ENCODE measurements around the gene APC. TPM values are rescaled to one million over a fixed set of nuclear protein-coding genes. Genes with fewer than 3 reads are reported as not detected.
A peak's percentile ranks its signal among the peaks of the same experiment; 100 is the strongest.
"Not testable (repeated sequence)": the region's sequence is repeated elsewhere in the genome, so short reads cannot be mapped to it uniquely, and the experiment has no call there.

APC gene
- total and polyA plus RNA-seq, 5 experiments from 2014 or later, result 16.6 to 47.9 (median 23.7) TPM

DNA sequence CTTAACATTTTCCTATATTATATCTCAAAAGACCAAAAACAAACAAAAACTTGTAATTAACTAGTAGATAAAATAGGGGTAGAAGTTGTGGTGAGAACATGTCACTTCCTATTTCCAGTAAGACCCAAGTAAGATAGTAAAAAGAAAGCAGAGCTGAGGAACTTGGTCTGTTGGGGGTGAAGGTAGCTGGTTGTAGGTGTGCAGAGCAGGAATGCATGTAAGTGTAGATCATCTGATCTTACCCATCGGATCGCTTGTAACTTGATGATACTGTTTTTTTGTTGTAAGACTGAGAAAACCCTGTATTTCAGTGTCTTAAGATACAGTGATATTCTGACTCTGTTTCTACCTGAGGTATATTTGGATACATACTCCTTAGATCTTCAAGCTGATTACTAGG, 129.1 kb downstream of the APC start:
- peaks cover 18 to 55% (median 43%) of the 10 kb centered on the region in 4 donors for H3K4me1 Mint-ChIP-seq
- peaks cover 5 to 80% (median 6%) of the 10 kb centered on the region in 3 donors for H3K36me3 Mint-ChIP-seq
- H3K27me3 Mint-ChIP-seq, result no peaks in the 10 kb centered on the region
- peak overlapping the region in 2 of 10 donors; percentile 34 to 45 for H3K27ac Mint-ChIP-seq
- no peak overlapping the region for H3K4me3 Mint-ChIP-seq
- POLR2A ChIA-PET, result no interaction called here
- H3K9me3 Mint-ChIP-seq, result no peaks in the 10 kb centered on the region
- DNase-seq, result no peak
- ATAC-seq, result no peak

- H3K9me3 Mint-ChIP-seq, result no peaks in the 10 kb centered on the region
- peaks cover 5 to 79% (median 6%) of the 10 kb centered on the region in 3 donors for H3K36me3 Mint-ChIP-seq
- peaks cover 17 to 49% (median 39%) of the 10 kb centered on the region in 4 donors for H3K4me1 Mint-ChIP-seq
- no peak overlapping the region for H3K4me3 Mint-ChIP-seq
- no peak for ATAC-seq
- H3K27ac Mint-ChIP-seq, result peak overlapping the region in 4 of 10 donors; percentile 11 to 46 (median 40)
- H3K27me3 Mint-ChIP-seq, result no peaks in the 10 kb centered on the region
- no peak for DNase-seq
- POLR2A ChIA-PET, result no interaction called here
Measured at GRCh38 chr5:112867411-112867810, 129.7 kb downstream of the APC start.

DNA sequence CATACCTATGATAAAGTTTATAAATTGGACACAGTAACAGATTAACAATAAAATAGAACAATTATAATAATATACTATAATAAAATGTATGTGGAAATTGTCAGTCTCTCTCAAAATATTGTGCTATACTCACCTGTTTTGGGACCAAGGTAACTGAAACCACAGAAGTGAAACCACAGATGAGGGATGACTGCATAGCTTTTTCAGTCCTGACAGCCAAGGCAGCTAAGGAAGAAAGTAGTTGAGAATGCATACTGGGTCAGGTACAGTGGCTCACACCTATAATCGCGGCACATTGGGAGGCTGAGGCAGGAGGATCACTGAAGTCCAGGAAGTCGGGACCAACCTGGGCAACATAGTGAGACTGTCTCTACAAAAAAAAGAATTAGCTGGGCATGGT, 132.3 kb downstream of the APC start:
- H3K4me1 Mint-ChIP-seq, result peaks cover 10 to 46% (median 26%) of the 10 kb centered on the region in 4 donors

DNA sequence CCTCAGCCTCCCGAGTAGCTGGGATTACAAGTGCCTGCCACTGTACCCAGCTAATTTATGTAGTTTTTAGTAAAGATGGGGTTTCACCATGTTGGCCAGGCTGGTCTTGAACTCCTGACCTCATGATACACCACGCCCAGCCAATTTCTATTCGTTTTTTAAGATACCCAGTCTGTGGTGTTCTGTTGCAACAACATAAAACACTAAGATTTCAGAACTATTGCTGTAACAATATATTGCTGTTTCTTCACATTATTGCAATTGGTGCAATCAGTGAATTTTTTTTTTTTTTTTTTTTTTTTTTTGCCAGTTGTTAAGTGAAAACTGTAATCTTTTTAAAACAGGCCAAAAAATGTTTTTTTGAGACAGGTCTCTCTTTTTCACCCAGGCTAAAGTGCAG, 133.3 kb downstream of the APC start:
- POLR2A ChIA-PET, result no interaction called here
- H3K9me3 Mint-ChIP-seq, result no peaks in the 10 kb centered on the region
- ATAC-seq, result no peak
- no peak for DNase-seq
- peaks cover 10 to 46% (median 26%) of the 10 kb centered on the region in 4 donors for H3K4me1 Mint-ChIP-seq
- H3K4me3 Mint-ChIP-seq, result no peak overlapping the region
- peak overlapping the region in 1 of 10 donors; percentile 89 for H3K27ac Mint-ChIP-seq
- no peaks in the 10 kb centered on the region for H3K27me3 Mint-ChIP-seq
- H3K36me3 Mint-ChIP-seq, result peaks cover 5 to 78% (median 9%) of the 10 kb centered on the region in 3 donors

More for the DNA sequence above, 132.3 kb downstream of the APC start:
- POLR2A ChIA-PET, result no interaction called here
- DNase-seq (no peak), ATAC-seq (peak; percentile 46)
- Mint-ChIP-seq H3K27me3 (no peaks in the 10 kb centered on the region), H3K36me3 (peaks cover 5 to 77% (median 9%) of the 10 kb centered on the region in 3 donors), H3K27ac (peak overlapping the region in 6 of 10 donors; percentile 45 to 89 (median 76)), H3K4me3 (peak overlapping the region in 1 of 10 donors; percentile 1), H3K9me3 (no peaks in the 10 kb centered on the region)

DNA sequence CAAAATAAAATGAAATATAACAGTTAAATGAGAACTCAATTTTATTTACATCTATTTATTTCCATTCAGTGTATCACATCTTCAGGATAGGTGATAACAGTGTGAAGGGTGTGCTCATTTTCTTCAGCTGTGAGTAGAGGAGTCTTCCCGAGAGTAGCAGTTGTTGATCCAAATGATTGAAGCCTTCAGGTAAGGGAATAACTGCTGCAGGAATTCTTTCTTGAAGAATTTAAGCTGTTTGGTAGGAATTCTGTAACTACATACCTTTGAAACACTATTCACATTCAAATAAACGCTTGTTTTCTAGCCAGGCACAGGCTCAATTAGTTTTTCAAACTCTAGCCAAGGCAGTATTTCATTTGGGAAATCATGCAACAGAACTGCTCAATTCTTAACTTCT, 138.7 kb downstream of the APC start:
- peaks cover 0 to 58% (median 14%) of the 10 kb centered on the region in 3 donors for H3K36me3 Mint-ChIP-seq

GRCh38 chr5:112878101-112878500, 140.4 kb downstream of the APC start:
- Mint-ChIP-seq H3K4me1 (peaks cover 7 to 43% (median 27%) of the 10 kb centered on the region in 4 donors), H3K27me3 (no peaks in the 10 kb centered on the region), H3K9me3 (no peaks in the 10 kb centered on the region), H3K4me3 (peak overlapping the region in 1 of 10 donors; percentile 73), H3K27ac (peak overlapping the region in 6 of 10 donors; percentile 27 to 96 (median 60)), H3K36me3 (peaks cover 0 to 52% (median 11%) of the 10 kb centered on the region in 3 donors)
- DNase-seq (no peak), ATAC-seq (no peak)
- POLR2A ChIA-PET, result interaction anchor here (0.7 kb wide), 1 partner anchor 37 kb away, joined by 3 read pairs; no protein-coding TSS in a partner anchor

More for the DNA sequence above, 138.7 kb downstream of the APC start:
- H3K27me3 Mint-ChIP-seq, result no peaks in the 10 kb centered on the region
- DNase-seq, result no peak
- H3K4me1 Mint-ChIP-seq, result peaks cover 11 to 49% (median 30%) of the 10 kb centered on the region in 4 donors
- ATAC-seq, result no peak
- H3K4me3 Mint-ChIP-seq, result no peak overlapping the region
- H3K27ac Mint-ChIP-seq, result peak overlapping the region in 4 of 10 donors; percentile 11 to 96 (median 54)
- no peaks in the 10 kb centered on the region for H3K9me3 Mint-ChIP-seq
- POLR2A ChIA-PET, result no interaction called here

GRCh38 chr5:112878760-112879159, 141.1 kb downstream of the APC start:
- POLR2A ChIA-PET, result no interaction called here
- ATAC-seq, result peak; percentile 80 to 91
- H3K4me1 Mint-ChIP-seq, result peaks cover 7 to 40% (median 25%) of the 10 kb centered on the region in 4 donors
- H3K27ac Mint-ChIP-seq, result peak overlapping the region; percentile 4 to 96 (median 66)
- H3K27me3 Mint-ChIP-seq, result no peaks in the 10 kb centered on the region
- peak overlapping the region in 8 of 10 donors; percentile 4 to 73 (median 36) for H3K4me3 Mint-ChIP-seq
- H3K9me3 Mint-ChIP-seq, result no peaks in the 10 kb centered on the region
- DNase-seq, result peak in 6 of 10 donors; percentile 11 to 35 (median 17)
- peaks cover 0 to 46% (median 9%) of the 10 kb centered on the region in 3 donors for H3K36me3 Mint-ChIP-seq

DNA sequence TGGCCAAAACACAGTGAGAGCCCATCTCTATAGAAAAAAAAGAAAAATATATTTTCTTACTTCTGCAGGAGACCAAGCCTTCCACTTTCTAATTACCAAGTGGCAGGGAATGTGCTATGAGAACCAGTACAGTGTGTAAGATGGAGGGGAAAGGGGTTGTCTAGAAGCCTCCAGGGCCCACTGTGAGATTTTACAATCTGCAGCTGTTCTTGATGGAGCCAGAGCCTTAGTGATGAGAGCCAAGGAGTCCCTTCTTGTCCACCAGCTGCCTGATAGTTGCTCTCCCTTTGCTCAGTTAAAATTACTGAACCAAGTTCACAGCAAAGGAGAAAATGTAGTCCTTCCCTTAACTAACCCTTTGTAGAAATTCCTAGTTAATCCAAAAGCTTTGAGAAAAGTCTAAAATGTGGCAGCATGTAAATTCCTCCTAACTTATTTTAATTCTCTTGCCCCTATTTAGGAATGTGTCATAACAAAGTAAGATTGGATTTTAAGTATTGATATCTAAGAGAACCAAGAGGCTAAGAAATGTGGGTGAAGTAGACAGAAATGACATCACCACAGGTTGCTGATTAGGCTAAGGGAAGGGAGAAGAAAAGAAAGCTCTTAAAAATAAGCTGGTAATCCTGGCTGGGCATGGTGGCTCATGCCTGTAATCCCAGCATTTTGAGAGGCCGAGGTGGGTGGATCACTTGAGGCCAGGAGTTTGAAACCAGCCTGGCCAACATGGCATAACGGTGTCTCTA, 142.7 kb downstream of the APC start:
- no peak for ATAC-seq
- POLR2A ChIA-PET, result interaction anchor here (1.0 to 1.3 kb wide), 2 partner anchors 9 to 41 kb away, joined by 3 to 4 read pairs; no protein-coding TSS in a partner anchor
- H3K4me1 Mint-ChIP-seq, result peaks cover 7 to 33% (median 25%) of the 10 kb centered on the region in 4 donors
- no peak for DNase-seq
- H3K36me3 Mint-ChIP-seq, result peaks cover 0 to 35% (median 12%) of the 10 kb centered on the region in 3 donors
- H3K27ac Mint-ChIP-seq, result peak overlapping the region in 8 of 10 donors; percentile 2 to 77 (median 44)
- H3K4me3 Mint-ChIP-seq, result no peak overlapping the region
- H3K27me3 Mint-ChIP-seq, result no peaks in the 10 kb centered on the region
- no peaks in the 10 kb centered on the region for H3K9me3 Mint-ChIP-seq

DNA sequence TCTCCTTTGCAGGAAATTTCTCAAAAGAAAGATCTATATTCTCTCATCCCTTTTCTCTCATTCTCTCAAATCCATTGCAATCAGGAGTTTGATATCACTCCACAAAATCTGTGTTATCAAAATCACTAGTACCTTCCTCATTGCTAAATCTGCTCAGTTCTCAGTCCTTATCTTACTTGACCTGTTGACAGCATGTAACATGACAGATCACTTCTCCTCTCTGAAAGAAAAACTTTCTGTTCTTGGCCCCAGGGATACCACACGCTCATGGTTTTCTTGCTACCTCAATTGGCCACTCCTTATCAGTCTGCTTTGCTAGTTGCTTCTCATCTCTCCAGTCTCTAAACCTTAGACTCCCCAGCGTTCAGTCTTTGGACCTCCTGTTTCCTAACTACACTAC, 145.5 kb downstream of the APC start:
- ATAC-seq (no peak), DNase-seq (no peak)
- Mint-ChIP-seq H3K27ac (no peak overlapping the region), H3K4me1 (peaks cover 13 to 43% (median 34%) of the 10 kb centered on the region in 4 donors), H3K4me3 (no peak overlapping the region), H3K27me3 (no peaks in the 10 kb centered on the region), H3K9me3 (no peaks in the 10 kb centered on the region), H3K36me3 (peaks cover 0 to 19% (median 17%) of the 10 kb centered on the region in 3 donors)
- POLR2A ChIA-PET, result no interaction called here

- peaks cover 12 to 44% (median 31%) of the 10 kb centered on the region in 4 donors for H3K4me1 Mint-ChIP-seq
- POLR2A ChIA-PET, result interaction anchor here (1.3 to 1.6 kb wide), 2 partner anchors 24 to 37 kb away, joined by 4 to 11 read pairs; partner anchors contain the start of genes REEP5 and SRP19
Measured at GRCh38 chr5:112885001-112885400, 147.3 kb downstream of the APC start.

GRCh38 chr5:112886975-112887374, 149.3 kb downstream of the APC start:
- peak overlapping the region; percentile 32 to 90 (median 85) for H3K27ac Mint-ChIP-seq
- H3K4me3 Mint-ChIP-seq, result peak overlapping the region; percentile 6 to 81 (median 48)
- POLR2A ChIA-PET, result no interaction called here
- no peaks in the 10 kb centered on the region for H3K27me3 Mint-ChIP-seq
- H3K36me3 Mint-ChIP-seq, result peaks cover 6 to 21% (median 16%) of the 10 kb centered on the region in 3 donors
- DNase-seq (peak in 1 of 10 donors; percentile 14), ATAC-seq (peak; percentile 56 to 84)
- no peaks in the 10 kb centered on the region for H3K9me3 Mint-ChIP-seq
- peaks cover 18 to 39% (median 31%) of the 10 kb centered on the region in 4 donors for H3K4me1 Mint-ChIP-seq

More at GRCh38 chr5:112885001-112885400, 147.3 kb downstream of the APC start:
- Mint-ChIP-seq H3K27me3 (no peaks in the 10 kb centered on the region), H3K36me3 (peaks cover 0 to 20% (median 14%) of the 10 kb centered on the region in 3 donors), H3K4me3 (no peak overlapping the region), H3K9me3 (no peaks in the 10 kb centered on the region), H3K27ac (peak overlapping the region in 5 of 10 donors; percentile 19 to 81 (median 69))
- DNase-seq (no peak), ATAC-seq (no peak)

- H3K27me3 Mint-ChIP-seq, ATAC-seq, POLR2A ChIA-PET, H3K9me3 Mint-ChIP-seq, H3K4me3 Mint-ChIP-seq, DNase-seq: not testable (repeated sequence)
- H3K4me1 Mint-ChIP-seq, result peaks cover 21 to 31% (median 25%) of the 10 kb centered on the region in 4 donors
- H3K36me3 Mint-ChIP-seq, result peaks cover 11 to 45% (median 16%) of the 10 kb centered on the region in 3 donors
- peak overlapping the region in 3 of 10 donors; percentile 71 to 84 (median 75) for H3K27ac Mint-ChIP-seq
Measured at GRCh38 chr5:112892066-112892465, 154.4 kb downstream of the APC start.

DNA sequence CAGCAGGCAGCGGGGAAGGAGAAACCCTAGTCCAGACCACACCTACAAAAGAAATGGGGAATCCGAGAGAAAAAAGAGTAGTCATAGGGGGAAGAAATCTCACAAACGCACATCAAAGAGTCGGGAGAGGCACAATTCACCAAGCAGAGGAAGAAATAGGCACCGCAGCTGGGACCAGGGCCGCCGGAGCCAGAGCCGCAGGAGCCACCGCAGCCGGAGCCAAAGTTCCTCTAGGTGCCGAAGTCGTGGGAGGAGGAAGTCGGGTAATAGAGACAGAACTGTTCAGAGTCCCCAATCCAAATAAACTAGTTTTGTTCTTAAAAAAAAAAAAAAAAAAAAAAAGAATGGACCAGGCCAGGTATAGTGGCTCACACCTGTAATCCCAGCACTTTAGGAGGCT, 155.1 kb downstream of the APC start:
- peaks cover 11 to 52% (median 16%) of the 10 kb centered on the region in 3 donors for H3K36me3 Mint-ChIP-seq
- no peak overlapping the region for H3K4me3 Mint-ChIP-seq
- no peaks in the 10 kb centered on the region for H3K9me3 Mint-ChIP-seq
- no peak for DNase-seq
- ATAC-seq, result no peak
- POLR2A ChIA-PET, result no interaction called here
- peak overlapping the region in 6 of 10 donors; percentile 24 to 84 (median 60) for H3K27ac Mint-ChIP-seq
- H3K27me3 Mint-ChIP-seq, result no peaks in the 10 kb centered on the region
- peaks cover 15 to 25% (median 21%) of the 10 kb centered on the region in 4 donors for H3K4me1 Mint-ChIP-seq
